K562 (cell line): Measurements from ENCODE around the gene PSMC3IP. TPM values are rescaled to one million over a fixed set of nuclear protein-coding genes. Genes with fewer than 3 reads are reported as not detected.

ENCODE experiments used
- CBX5 ChIP-seq: IDR thresholded peaks from 2 replicates; pipeline ENCODE4 v1.6.1; 2014; ENCODE audit warnings: low read depth, borderline replicate concordance
- HNRNPLL ChIP-seq: fragments of 200-400 bp; formaldehyde crosslinking; IDR thresholded peaks from 2 replicates; pipeline ENCODE4 v1.6.1; 2017; ENCODE audit warnings: low read length, low read depth, mild to moderate bottlenecking; ENCODE audit not compliant: poor library complexity, severe bottlenecking
- MCM3 ChIP-seq: fragments of 450-650 bp; IDR thresholded peaks from 2 replicates; pipeline ENCODE4 v1.6.1; 2016
- MCM7 ChIP-seq, 2 experiments: fragments of 450-650 bp; IDR thresholded peaks; 2 replicates each; pipeline ENCODE4 v1.6.1; 2016 to 2018
- MYNN ChIP-seq, 2 experiments: sonication (generic); formaldehyde crosslinking in 1 of 2; IDR thresholded peaks; 2 replicates each; pipeline versions ENCODE4 v1.5.0 to v1.6.1; 2016 to 2020; ENCODE audit warnings: antibody characterized with exemption in 1 of 2, missing genetic modification reagents in 1 of 2
- NBN ChIP-seq: fragments of 450-650 bp; IDR thresholded peaks from 2 replicates; pipeline ENCODE4 v1.6.1; 2016; ENCODE audit warnings: low read depth, mild to moderate bottlenecking
- TAF15 ChIP-seq: fragments of 200-400 bp; formaldehyde crosslinking; IDR thresholded peaks from 2 replicates; pipeline ENCODE4 v1.6.1; 2017; ENCODE audit warnings: mild to moderate bottlenecking, low read depth, low read length, moderate library complexity
- TBP ChIP-seq: optimal IDR thresholded peaks from 2 replicates; pipeline ENCODE3; 2011; ENCODE audit warnings: low read depth, low read length, improper control_type of control experiment
- ZNF232 ChIP-seq: sonication (generic); formaldehyde crosslinking; IDR thresholded peaks from 2 replicates; pipeline ENCODE4 v1.8.0; 2022; ENCODE audit warnings: mild to moderate bottlenecking, missing genetic modification reagents
- ZNF280A ChIP-seq: fragments of 450-650 bp; IDR thresholded peaks from 2 replicates; pipeline ENCODE4 v1.6.1; 2018; ENCODE audit warnings: mild to moderate bottlenecking, low read depth; ENCODE audit not compliant: partially characterized antibody
- ZNF780A ChIP-seq: fragments of 250-450 bp; sonication (Bioruptor Pico); IDR thresholded peaks from 2 replicates; pipeline ENCODE4 v1.5.0; 2021; ENCODE audit warnings: mild to moderate bottlenecking
- polyA plus RNA-seq, 8 experiments: library from polyadenylated mRNA; depleted of rRNA in 4 of 8; stranded (reverse) in 5 of 8; unstranded in 3 of 8; fragments of >200 nt; fragmentation: Nextera tagmentation in 2 of 8; fragmentation: Illumina TruSeq in 1 of 8; extraction: Ambion mirVana in 2 of 8; extraction: Trizol in 1 of 8; gene quantifications; 2 replicates each; pipeline versions ENCODE4 v1.2.1 to v1.2.3, GENCODE V29; 2011 to 2014; ENCODE audit warnings: inconsistent platforms in 1 of 8, missing spikeins in 1 of 8
- total RNA-seq, 7 experiments: library from RNA; depleted of rRNA in 6 of 7; stranded (reverse); fragments of >200 nt in 6 of 7; fragmentation: Illumina TruSeq in 2 of 7; extraction: Trizol in 2 of 7; gene quantifications; 2 replicates each; pipeline versions ENCODE4 v1.2.1 to v1.2.3, GENCODE V29; 2011 to 2021; ENCODE audit warnings: low replicate concordance in 1 of 7
- TF ChIP-seq, protein P1 (sequence below): fragments of 250-450 bp; sonication (Bioruptor Pico); IDR thresholded peaks from 2 replicates; pipeline ENCODE4 v1.4.0; 2020
- TF ChIP-seq, protein P2 (sequence below), 2 experiments: fragments of 450-650 bp; IDR thresholded peaks; 2 replicates each; pipeline ENCODE4 v1.6.1; 2018; ENCODE audit warnings: mild to moderate bottlenecking in 2 of 2, low read depth in 1 of 2; ENCODE audit not compliant: partially characterized antibody in 2 of 2
- TF ChIP-seq, protein P3 (sequence below): conservative IDR thresholded peaks from 2 replicates; pipeline ENCODE4 v1.6.1; 2011; ENCODE audit warnings: low read depth, mild to moderate bottlenecking, low read length; ENCODE audit not compliant: control insufficient read depth
- TF ChIP-seq, protein P4 (sequence below): fragments of 450-650 bp; IDR thresholded peaks from 2 replicates; pipeline ENCODE4 v1.7.1; 2018; ENCODE audit warnings: mild to moderate bottlenecking, low read depth; ENCODE audit not compliant: partially characterized antibody
- TF ChIP-seq, protein P5 (sequence below): fragments of 250-450 bp; sonication (Bioruptor Pico); IDR thresholded peaks from 2 replicates; pipeline ENCODE4 v1.8.0; 2021; ENCODE audit warnings: moderate library complexity, mild to moderate bottlenecking, inconsistent platforms

The PSMC3IP gene
- total and polyA plus RNA-seq, 9 of the 15 experiments (the other 6 are each of a cell fraction or from before 2014, with no cell fraction given), result 13.8 to 65.6 (median 32.8) TPM

- TF ChIP-seq CBX5 (no peak), TAF15 (no peak), ZNF280A (no peak), MCM7 (IDR thresholded peaks at IDR 0.05) (no peak), ZNF232 (CRISPR knock-in tag) (no peak), ZNF780A (CRISPR knock-in tag) (no peak), MCM3 (no peak), HNRNPLL (peak; percentile 97), MYNN (IDR thresholded peaks at IDR 0.05) (no peak), MYNN (CRISPR knock-in tag; IDR thresholded peaks at IDR 0.05) (no peak), TBP (peak; percentile 65), NBN (no peak)
- TF ChIP-seq, protein P1, sequence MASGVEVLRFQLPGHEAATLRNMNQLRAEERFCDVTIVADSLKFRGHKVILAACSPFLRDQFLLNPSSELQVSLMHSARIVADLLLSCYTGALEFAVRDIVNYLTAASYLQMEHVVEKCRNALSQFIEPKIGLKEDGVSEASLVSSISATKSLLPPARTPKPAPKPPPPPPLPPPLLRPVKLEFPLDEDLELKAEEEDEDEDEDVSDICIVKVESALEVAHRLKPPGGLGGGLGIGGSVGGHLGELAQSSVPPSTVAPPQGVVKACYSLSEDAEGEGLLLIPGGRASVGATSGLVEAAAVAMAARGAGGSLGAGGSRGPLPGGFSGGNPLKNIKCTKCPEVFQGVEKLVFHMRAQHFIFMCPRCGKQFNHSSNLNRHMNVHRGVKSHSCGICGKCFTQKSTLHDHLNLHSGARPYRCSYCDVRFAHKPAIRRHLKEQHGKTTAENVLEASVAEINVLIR (CRISPR knock-in tag), result no peak; the same call in 1 of the 2 replicates
- TF ChIP-seq, protein P2, sequence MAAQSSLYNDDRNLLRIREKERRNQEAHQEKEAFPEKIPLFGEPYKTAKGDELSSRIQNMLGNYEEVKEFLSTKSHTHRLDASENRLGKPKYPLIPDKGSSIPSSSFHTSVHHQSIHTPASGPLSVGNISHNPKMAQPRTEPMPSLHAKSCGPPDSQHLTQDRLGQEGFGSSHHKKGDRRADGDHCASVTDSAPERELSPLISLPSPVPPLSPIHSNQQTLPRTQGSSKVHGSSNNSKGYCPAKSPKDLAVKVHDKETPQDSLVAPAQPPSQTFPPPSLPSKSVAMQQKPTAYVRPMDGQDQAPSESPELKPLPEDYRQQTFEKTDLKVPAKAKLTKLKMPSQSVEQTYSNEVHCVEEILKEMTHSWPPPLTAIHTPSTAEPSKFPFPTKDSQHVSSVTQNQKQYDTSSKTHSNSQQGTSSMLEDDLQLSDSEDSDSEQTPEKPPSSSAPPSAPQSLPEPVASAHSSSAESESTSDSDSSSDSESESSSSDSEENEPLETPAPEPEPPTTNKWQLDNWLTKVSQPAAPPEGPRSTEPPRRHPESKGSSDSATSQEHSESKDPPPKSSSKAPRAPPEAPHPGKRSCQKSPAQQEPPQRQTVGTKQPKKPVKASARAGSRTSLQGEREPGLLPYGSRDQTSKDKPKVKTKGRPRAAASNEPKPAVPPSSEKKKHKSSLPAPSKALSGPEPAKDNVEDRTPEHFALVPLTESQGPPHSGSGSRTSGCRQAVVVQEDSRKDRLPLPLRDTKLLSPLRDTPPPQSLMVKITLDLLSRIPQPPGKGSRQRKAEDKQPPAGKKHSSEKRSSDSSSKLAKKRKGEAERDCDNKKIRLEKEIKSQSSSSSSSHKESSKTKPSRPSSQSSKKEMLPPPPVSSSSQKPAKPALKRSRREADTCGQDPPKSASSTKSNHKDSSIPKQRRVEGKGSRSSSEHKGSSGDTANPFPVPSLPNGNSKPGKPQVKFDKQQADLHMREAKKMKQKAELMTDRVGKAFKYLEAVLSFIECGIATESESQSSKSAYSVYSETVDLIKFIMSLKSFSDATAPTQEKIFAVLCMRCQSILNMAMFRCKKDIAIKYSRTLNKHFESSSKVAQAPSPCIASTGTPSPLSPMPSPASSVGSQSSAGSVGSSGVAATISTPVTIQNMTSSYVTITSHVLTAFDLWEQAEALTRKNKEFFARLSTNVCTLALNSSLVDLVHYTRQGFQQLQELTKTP (IDR thresholded peaks at IDR 0.05; ENCODE audit: low read depth in 1 of 2, partially characterized antibody in 2 of 2), result peak in 1 of 2 experiments; percentile 18
- TF ChIP-seq, protein P3, sequence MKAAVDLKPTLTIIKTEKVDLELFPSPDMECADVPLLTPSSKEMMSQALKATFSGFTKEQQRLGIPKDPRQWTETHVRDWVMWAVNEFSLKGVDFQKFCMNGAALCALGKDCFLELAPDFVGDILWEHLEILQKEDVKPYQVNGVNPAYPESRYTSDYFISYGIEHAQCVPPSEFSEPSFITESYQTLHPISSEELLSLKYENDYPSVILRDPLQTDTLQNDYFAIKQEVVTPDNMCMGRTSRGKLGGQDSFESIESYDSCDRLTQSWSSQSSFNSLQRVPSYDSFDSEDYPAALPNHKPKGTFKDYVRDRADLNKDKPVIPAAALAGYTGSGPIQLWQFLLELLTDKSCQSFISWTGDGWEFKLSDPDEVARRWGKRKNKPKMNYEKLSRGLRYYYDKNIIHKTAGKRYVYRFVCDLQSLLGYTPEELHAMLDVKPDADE, result peak; percentile 12; the same call in 1 of the 2 replicates
- TF ChIP-seq, protein P4, sequence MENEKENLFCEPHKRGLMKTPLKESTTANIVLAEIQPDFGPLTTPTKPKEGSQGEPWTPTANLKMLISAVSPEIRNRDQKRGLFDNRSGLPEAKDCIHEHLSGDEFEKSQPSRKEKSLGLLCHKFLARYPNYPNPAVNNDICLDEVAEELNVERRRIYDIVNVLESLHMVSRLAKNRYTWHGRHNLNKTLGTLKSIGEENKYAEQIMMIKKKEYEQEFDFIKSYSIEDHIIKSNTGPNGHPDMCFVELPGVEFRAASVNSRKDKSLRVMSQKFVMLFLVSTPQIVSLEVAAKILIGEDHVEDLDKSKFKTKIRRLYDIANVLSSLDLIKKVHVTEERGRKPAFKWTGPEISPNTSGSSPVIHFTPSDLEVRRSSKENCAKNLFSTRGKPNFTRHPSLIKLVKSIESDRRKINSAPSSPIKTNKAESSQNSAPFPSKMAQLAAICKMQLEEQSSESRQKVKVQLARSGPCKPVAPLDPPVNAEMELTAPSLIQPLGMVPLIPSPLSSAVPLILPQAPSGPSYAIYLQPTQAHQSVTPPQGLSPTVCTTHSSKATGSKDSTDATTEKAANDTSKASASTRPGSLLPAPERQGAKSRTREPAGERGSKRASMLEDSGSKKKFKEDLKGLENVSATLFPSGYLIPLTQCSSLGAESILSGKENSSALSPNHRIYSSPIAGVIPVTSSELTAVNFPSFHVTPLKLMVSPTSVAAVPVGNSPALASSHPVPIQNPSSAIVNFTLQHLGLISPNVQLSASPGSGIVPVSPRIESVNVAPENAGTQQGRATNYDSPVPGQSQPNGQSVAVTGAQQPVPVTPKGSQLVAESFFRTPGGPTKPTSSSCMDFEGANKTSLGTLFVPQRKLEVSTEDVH, result peak; percentile 58
- TF ChIP-seq, protein P5, sequence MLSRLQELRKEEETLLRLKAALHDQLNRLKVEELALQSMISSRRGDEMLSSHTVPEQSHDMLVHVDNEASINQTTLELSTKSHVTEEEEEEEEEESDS, result no peak
Measured at GRCh38 chr17:42561897-42562387, 15.6 kb downstream of the PSMC3IP start, which contains the start of gene COASY (continued).
